ENCODE measurements around the gene SLC35F6.

The SLC35F6 gene

GRCh38 chr2:26740890-26741302 is 23.2 kb upstream of the SLC35F6 start:
- peaks cover 72% of the 10 kb centered on the region for H3K27me3 ChIP-seq (replicated peaks; ENCODE audit: insufficient read depth, low read length)
- no peaks in the 10 kb centered on the region for H3K79me2 ChIP-seq (ENCODE audit: low read length)
- TF ChIP-seq CTCF (IDR thresholded peaks at IDR 0.05; ENCODE audit: low read length) (peak; percentile 5; the same call in 1 of the 2 replicates), EZH2phosphoT487 (IDR thresholded peaks at IDR 0.05; ENCODE audit: low read length) (no peak), EZH2 (optimal IDR thresholded peaks at IDR 0.05; ENCODE audit: low read depth, low read length) (no peak)
- H2AFZ ChIP-seq (ENCODE audit: low read length): no peak overlapping the region
- peak; percentile 40 for DNase-seq
- H3K9me3 ChIP-seq (replicated peaks; ENCODE audit: insufficient read depth, low read length): no peaks in the 10 kb centered on the region
- no peak overlapping the region for H3K4me3 ChIP-seq (ENCODE audit: low read length)
- no peaks in the 10 kb centered on the region for H3K9me2 ChIP-seq (replicated peaks; ENCODE audit: insufficient read depth, low read length)
- H3K9ac ChIP-seq (ENCODE audit: low read length): no peak overlapping the region
- no peak overlapping the region for H3K27ac ChIP-seq (ENCODE audit: low read length)
- no peaks in the 10 kb centered on the region for H3K36me3 ChIP-seq (replicated peaks; ENCODE audit: insufficient read depth, low read length)
- no peak overlapping the region for H3K4me2 ChIP-seq (ENCODE audit: low read depth, low read length)
- no peaks in the 10 kb centered on the region for H3K4me1 ChIP-seq (ENCODE audit: low read length)
- H4K20me1 ChIP-seq (ENCODE audit: insufficient read depth, low read length): no peaks in the 10 kb centered on the region
- H3F3A ChIP-seq (ENCODE audit: insufficient read depth, low read length): no peaks in the 10 kb centered on the region

GRCh38 chr2:26742048-26742770 is 21.9 kb upstream of the SLC35F6 start:
- H3K4me1 ChIP-seq (ENCODE audit: low read length): no peaks in the 10 kb centered on the region
- H3K9ac ChIP-seq (ENCODE audit: low read length): no peak overlapping the region
- H3K9me2 ChIP-seq (replicated peaks; ENCODE audit: insufficient read depth, low read length): no peaks in the 10 kb centered on the region
- no peaks in the 10 kb centered on the region for H4K20me1 ChIP-seq (ENCODE audit: insufficient read depth, low read length)
- H2AFZ ChIP-seq (ENCODE audit: low read length): no peak overlapping the region
- TF ChIP-seq CTCF (IDR thresholded peaks at IDR 0.05; ENCODE audit: low read length): no peak
- no peak for TF ChIP-seq EZH2phosphoT487 (IDR thresholded peaks at IDR 0.05; ENCODE audit: low read length)
- TF ChIP-seq EZH2 (optimal IDR thresholded peaks at IDR 0.05; ENCODE audit: low read depth, low read length): no peak
- H3K27ac ChIP-seq (ENCODE audit: low read length): no peak overlapping the region
- H3K4me2 ChIP-seq (ENCODE audit: low read depth, low read length): no peak overlapping the region
- no peaks in the 10 kb centered on the region for H3F3A ChIP-seq (ENCODE audit: insufficient read depth, low read length)
- H3K36me3 ChIP-seq (replicated peaks; ENCODE audit: insufficient read depth, low read length): no peaks in the 10 kb centered on the region
- H3K4me3 ChIP-seq (ENCODE audit: low read length): no peak overlapping the region
- DNase-seq: no peak
- H3K9me3 ChIP-seq (replicated peaks; ENCODE audit: insufficient read depth, low read length): no peaks in the 10 kb centered on the region
- no peaks in the 10 kb centered on the region for H3K79me2 ChIP-seq (ENCODE audit: low read length)
- peaks cover 61% of the 10 kb centered on the region for H3K27me3 ChIP-seq (replicated peaks; ENCODE audit: insufficient read depth, low read length)

GRCh38 chr2:26743852-26744251 is 20.2 kb upstream of the SLC35F6 start:
- Histone ChIP-seq H4K20me1 (ENCODE audit: insufficient read depth, low read length) (no peaks in the 10 kb centered on the region), H3K4me2 (ENCODE audit: low read depth, low read length) (no peak overlapping the region), H3K27ac (ENCODE audit: low read length) (no peak overlapping the region), H3K36me3 (replicated peaks; ENCODE audit: insufficient read depth, low read length) (no peaks in the 10 kb centered on the region), H3K9me3 (replicated peaks; ENCODE audit: insufficient read depth, low read length) (no peaks in the 10 kb centered on the region), H3K9ac (ENCODE audit: low read length) (no peak overlapping the region), H3K9me2 (replicated peaks; ENCODE audit: insufficient read depth, low read length) (no peaks in the 10 kb centered on the region), H3K4me1 (ENCODE audit: low read length) (no peaks in the 10 kb centered on the region), H3K79me2 (ENCODE audit: low read length) (no peaks in the 10 kb centered on the region), H3K4me3 (ENCODE audit: low read length) (no peak overlapping the region), H2AFZ (ENCODE audit: low read length) (no peak overlapping the region), H3K27me3 (replicated peaks; ENCODE audit: insufficient read depth, low read length) (peaks cover 50% of the 10 kb centered on the region), H3F3A (ENCODE audit: insufficient read depth, low read length) (no peaks in the 10 kb centered on the region)
- no peak for DNase-seq
- TF ChIP-seq EZH2phosphoT487 (IDR thresholded peaks at IDR 0.05; ENCODE audit: low read length) (no peak), EZH2 (optimal IDR thresholded peaks at IDR 0.05; ENCODE audit: low read depth, low read length) (no peak), CTCF (IDR thresholded peaks at IDR 0.05; ENCODE audit: low read length) (no peak)

Data from MM.1S (cell line).